ENCODE measurements around the gene IBA57.

Gene IBA57

DNA sequence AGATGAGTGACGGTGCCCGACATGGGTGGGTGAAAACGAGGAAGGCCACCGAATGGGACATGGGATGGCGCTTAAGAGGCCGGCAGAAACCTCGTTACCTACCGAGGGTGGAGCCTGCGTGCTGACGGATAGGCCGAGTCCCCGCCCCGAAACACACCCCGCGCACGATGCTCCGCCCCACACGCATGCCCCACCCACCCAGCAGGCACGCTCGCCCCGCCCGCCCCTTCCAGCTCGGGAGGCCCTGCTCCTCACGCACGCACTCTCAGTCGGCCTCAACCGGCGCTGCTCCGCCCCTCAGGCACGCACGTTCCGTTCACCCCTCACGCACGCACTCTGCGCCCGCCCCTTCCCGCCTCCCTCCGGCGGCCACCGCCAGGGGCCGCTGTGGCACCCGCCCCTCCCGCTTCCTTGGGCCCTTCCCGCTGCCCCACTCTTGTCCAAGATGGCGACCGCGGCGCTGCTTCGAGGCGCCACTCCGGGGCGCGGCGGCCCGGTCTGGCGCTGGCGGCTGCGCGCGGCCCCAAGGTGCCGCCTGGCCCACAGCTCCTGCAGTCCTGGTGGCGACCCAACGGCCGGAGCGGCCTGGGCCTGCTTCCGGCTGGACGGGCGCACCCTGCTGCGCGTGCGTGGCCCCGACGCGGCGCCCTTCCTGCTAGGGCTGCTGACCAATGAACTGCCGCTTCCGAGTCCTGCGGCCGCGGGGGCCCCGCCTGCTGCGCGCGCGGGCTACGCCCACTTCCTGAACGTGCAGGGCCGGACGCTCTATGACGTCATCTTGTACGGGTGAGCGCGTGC, at the start of gene IBA57:
TSS of gene IBA57 (plus strand) at position 433 of the 798 bp plus-strand sequence. CDS start at position 446, 13 bp downstream.
- DNase-seq, result peak; percentile 99

DNA sequence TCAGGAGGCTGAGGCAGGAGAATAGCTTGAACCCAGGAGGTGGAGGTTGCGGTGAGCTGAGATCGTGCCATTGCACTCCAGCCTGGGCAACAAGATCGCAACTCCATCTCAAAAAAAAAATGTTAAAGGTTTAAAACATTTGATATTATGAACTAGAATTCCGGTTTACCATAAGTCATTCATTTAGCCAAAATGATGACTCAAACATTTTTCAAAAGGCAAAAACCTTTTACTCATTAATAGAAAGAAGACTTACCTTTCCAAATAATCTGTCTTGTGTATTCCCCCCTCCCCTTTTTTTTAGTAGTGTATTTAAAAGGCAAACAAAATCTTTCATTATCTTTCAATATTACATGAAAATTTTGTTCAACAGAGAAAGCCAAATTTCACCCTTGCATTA, 48.3 kb upstream of the IBA57 start:
- DNase-seq, result no peak

DNA sequence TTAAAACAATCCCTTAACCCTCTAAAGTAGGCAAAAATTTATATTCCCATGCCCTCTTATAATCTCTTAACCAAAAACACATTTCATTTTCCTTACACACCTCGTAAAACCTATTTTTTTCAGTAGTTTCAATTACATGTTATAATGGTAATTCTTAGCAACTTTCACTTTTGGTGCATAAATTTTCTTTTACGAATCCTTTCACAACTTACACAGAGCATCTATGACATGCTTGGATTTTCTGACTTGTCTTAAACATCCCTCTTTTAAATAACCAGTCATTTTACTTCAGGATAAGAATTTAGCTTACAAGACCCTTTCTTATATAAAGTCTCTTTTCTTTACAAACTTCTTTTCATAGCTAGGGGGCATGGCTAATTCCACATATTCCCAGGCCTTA, 47.6 kb upstream of the IBA57 start:
- no peak for DNase-seq

- DNase-seq, result no peak
Measured at GRCh38 chr1:228120351-228120750, 45.3 kb upstream of the IBA57 start.

- DNase-seq, result no peak
Measured at GRCh38 chr1:228120857-228121489, 44.6 kb upstream of the IBA57 start.

DNA sequence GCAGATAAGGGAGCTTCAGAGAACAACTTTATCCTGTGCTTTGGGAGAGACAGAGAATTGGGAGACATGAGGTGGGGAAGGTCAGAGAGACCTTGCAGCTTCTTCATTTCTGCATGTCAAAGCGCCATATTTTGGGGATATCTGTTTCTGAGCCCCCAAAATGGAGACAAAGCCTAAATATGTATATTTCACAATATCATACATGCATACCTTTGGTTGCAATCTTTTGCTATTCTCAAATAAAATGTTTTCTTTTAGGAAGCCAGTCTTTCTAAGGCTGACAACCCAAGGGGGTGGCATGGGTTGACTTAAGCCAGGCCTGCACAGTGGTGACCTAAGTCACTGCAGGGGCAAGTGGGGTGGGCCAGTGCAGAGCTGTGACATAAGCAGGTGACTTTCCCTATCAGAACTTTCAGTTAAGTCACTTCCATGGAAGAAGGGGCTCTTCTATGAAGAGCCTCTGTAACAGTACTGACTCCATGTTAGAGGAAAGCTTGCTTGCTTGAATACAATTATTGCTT, 42.6 kb upstream of the IBA57 start:
- no peak for DNase-seq

DNA sequence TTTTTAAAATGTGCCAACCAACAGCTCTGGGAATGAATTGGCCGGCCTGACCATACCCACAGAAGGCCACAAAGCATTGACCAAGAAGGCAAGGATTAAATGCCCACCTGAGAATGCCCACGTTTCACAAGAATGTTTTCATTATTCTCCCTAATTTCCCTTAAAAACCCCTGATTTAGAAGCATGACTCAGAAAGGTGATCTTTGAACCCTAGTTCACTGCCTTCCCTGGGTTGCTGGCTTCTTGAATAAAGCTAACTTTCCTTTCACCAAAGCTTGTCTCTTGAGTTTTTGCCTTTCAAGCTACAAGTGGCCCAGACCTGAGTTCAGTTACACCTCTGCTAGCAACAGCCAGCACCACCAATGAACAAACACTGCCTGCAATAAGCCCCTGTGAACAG, 42.1 kb upstream of the IBA57 start:
- no peak for DNase-seq

- DNase-seq, result no peak
Measured at GRCh38 chr1:228125185-228125584, 40.4 kb upstream of the IBA57 start.

DNA sequence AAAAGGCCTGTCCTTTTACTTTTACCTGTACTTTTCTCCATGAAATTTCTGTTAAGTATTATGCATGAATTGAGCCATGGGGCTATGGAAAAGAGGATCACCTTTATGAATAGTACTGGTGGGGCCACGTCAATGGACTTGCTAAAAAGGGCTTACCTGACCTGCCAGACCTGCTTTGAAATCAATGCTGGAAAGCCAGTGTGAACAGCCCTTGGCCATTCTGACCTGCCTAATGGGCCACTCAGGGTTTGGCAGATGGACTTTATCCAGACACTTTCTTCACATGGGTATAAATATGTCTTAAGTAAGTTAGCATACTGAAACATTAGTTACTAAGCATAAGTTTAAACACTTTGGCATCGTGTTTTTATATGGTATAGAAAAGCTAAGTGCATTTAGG, 33.8 kb upstream of the IBA57 start:
- DNase-seq, result no peak

DNA sequence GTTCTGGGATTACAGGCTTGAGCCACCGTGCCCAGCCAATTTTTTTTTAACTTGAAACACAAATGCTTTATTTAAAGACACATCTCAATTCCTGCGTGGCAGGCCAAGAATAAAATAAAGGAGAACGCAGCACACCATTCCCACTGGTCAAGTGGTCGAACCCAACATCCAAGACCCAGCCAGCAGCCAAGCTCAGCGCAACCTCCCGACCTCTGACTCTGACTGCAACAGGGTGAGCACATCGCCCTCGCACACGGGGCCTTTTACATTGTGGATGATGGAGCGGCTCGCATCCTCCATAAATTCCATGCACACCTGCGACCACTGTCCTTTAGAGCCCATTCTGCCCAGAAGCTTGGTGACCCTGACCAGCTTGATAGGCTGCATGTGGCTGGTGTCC, 31.0 kb upstream of the IBA57 start:
- DNase-seq, result no peak

GRCh38 chr1:228136901-228137300, 28.7 kb upstream of the IBA57 start:
- no peak for DNase-seq

DNA sequence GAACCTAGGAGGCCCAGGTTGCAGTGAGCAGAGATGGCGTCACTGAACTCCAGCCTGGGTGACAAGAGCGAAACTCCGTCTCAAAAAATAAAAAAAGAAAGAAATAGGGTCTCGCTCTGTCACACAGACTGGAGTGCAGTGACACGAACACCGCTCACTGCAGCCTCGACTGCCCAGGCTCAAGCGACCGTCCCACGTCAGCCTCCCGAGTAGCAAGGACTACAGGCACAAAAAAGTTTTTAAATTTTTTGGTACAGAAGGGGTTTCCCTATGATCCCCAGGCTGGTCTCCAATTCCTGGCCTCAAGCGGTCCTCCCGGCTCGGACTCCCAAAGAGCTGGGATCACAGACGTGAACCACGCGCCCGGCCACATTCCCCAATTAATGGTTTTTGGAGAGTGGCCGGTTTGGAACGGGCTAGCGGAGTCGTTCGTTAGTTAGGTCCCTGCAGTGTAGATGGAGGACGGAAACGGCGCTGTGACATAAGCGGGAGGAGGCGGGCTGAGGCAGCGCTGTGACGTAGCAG, 26.1 kb upstream of the IBA57 start:
- no peak for DNase-seq

GRCh38 chr1:228139931-228140723, 25.5 kb upstream of the IBA57 start, which contains the start of gene GUK1:
Gene GUK1 (plus strand): TSS chr1:228140279. CDS start chr1:228140303, 24 bp downstream.
- DNase-seq, result peak; percentile 100

- DNase-seq, result no peak
Measured at GRCh38 chr1:228140724-228141225, 24.8 kb upstream of the IBA57 start.

- peak; percentile 64 for DNase-seq
Measured at GRCh38 chr1:228141226-228142044, 24.2 kb upstream of the IBA57 start.

GRCh38 chr1:228142155-228142691, 23.4 kb upstream of the IBA57 start:
- DNase-seq, result peak; percentile 53

GRCh38 chr1:228142701-228143136, 22.9 kb upstream of the IBA57 start:
- DNase-seq, result no peak

DNA sequence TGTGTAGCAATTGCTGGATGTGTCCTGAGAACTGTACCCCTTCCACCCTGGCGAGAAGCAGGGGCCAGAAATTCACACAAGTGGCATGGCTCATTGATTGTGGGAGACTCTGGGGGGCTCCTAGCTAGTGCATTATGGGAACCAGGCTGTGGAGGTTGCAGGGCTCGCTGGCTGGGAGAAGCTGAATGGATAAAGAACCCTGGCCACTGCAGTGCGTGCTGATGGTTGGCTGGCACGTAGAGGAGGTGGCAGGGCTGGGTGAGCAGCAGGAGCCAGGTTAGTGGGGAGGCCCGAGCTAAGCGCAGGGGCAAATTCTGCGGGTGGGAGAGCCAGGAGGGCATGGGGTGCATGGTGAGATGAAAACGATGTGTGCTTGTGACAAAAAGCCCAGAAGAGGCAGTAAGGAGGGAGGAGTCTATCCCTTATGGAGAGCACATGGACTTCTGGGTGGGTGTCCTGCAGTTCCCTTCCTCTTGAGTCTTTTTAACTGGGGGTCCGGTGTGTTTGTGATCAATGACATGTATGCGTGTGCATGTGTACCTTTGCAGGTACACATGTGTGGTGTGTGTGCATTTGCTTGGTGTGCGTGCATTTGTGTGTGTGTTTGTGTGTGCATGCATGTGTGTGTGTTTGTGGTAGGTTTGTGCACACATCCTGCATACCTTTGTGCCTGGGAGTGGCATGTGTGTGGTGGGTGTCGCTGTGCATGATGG, 22.0 kb upstream of the IBA57 start:
- no peak for DNase-seq

DNA sequence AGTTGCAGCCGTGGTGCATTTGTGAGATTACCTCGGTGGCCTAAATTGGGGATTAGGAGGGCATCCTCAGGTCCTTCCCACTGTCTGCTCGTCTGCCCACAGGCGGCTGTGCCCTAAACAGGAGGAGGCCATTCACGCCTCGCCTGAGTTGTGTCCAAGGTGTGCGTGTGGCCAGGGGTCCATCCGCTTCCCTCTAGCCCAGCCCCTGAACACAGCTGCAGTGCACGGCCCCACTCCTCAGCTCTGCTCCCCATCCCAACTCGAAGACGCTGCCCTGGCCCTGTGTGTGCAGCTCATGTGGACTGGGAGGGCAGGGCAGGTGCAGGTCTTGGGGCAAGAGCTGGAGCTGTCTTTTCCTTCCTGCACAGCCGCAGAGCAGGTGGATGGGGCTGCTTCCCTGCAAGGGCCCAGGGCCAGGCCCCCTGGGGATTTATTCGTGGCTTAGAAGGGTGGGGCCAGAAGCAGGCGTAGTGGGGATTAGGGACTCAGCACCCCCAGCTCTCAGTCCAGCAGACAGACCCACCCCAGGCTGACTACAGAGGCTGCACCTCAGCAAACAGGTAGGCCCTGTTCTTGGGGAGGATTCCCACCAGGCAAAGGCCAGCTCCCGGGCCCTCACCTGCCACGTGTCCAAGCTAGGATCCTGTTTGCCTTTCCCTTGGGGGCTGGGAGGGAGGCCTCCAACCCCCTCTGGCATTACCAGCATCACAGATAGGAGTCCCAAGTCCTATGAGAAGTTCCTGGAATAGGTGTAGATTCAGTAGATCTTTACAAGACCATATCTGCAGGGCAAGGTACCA, 21.2 kb upstream of the IBA57 start:
- no peak for DNase-seq

DNA sequence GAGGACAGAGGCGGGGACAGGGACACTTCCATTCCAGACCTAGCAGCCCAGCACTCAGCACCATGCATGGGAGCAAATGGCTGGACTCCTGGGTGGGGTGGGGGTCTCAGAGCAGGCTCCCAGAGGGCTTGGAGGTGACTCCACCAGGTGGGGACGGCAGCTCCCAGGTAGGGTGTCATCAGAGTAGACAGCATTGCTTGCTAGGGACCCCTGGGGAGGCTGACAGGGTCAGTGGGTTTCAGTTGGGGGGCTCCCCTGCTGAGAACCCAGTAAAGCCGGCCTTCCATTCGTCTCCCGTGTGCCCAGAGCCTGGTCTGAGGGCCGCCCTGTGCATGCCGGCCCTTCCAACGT, 20.6 kb upstream of the IBA57 start:
- no peak for DNase-seq
